Liver (tissue), 9 donors: ENCODE measurements around the gene SORCS2. TPM values are rescaled to one million over a fixed set of nuclear protein-coding genes. Genes with fewer than 3 reads are reported as not detected.

Experiments used
- DNase-seq: peaks from one replicate; pipeline ENCODE4 v3.0.0-alpha.2; 2017; ENCODE audit warnings: low spot score
- H3K27ac ChIP-seq, 2 donors: one replicate each; pipeline ENCODE4 v1.7.0; 2013; ENCODE audit warnings: inconsistent platforms in 2 of 2, low read length in 2 of 2, control low read depth in 1 of 2, low read depth in 1 of 2, mild to moderate bottlenecking in 1 of 2
- H3K27me3 ChIP-seq, 4 donors: one replicate each; pipeline versions ENCODE4 v1.6.1 to v1.7.0; 2013; ENCODE audit warnings: low read length in 3 of 4, inconsistent platforms in 1 of 4, mild to moderate bottlenecking in 1 of 4, moderate library complexity in 1 of 4; ENCODE audit not compliant: control insufficient read depth in 4 of 4, insufficient read depth in 4 of 4
- H3K36me3 ChIP-seq, 4 donors: one replicate each; pipeline versions ENCODE4 v1.6.1 to v1.7.0; 2013; ENCODE audit warnings: low read length in 3 of 4, mild to moderate bottlenecking in 3 of 4, low read depth in 1 of 4, moderate library complexity in 1 of 4; ENCODE audit not compliant: control insufficient read depth in 4 of 4, insufficient read depth in 3 of 4
- H3K4me1 ChIP-seq, 4 donors: one replicate each; pipeline versions ENCODE4 v1.6.1 to v1.7.0; 2013; ENCODE audit warnings: low read length in 3 of 4, mild to moderate bottlenecking in 3 of 4, moderate library complexity in 1 of 4; ENCODE audit not compliant: control insufficient read depth in 4 of 4, insufficient read depth in 4 of 4
- H3K4me3 ChIP-seq, 3 donors: one replicate each; pipeline versions ENCODE4 v1.6.1 to v1.7.0; 2013; ENCODE audit warnings: low read length in 3 of 3, control low read depth in 1 of 3, low read depth in 1 of 3, mild to moderate bottlenecking in 1 of 3
- H3K9ac ChIP-seq, 2 donors: one replicate each; pipeline ENCODE4 v1.7.0; 2013; ENCODE audit warnings: low read length in 2 of 2, mild to moderate bottlenecking in 2 of 2, moderate library complexity in 2 of 2, control low read depth in 1 of 2, low read depth in 1 of 2
- H3K9me3 ChIP-seq, 4 donors: one replicate each; pipeline versions ENCODE4 v1.6.1 to v1.7.0; 2013; ENCODE audit warnings: low read length in 3 of 4; ENCODE audit not compliant: control insufficient read depth in 4 of 4
- EGR1 ChIP-seq, 2 donors: IDR thresholded peaks; 2 replicates each; pipeline ENCODE4 v1.6.1; 2016 to 2018; ENCODE audit warnings: antibody characterized with exemption in 2 of 2, low read depth in 2 of 2
- FOXA1 ChIP-seq: IDR thresholded peaks from 2 replicates; pipeline ENCODE4 v1.6.1; 2016; ENCODE audit warnings: antibody characterized with exemption
- FOXA2 ChIP-seq: IDR thresholded peaks from 2 replicates; pipeline ENCODE4 v1.6.1; 2016; ENCODE audit warnings: antibody characterized with exemption
- HNF4A ChIP-seq, 2 donors: conservative IDR thresholded peaks; 2 replicates each; pipeline ENCODE4 v1.6.1; 2016; ENCODE audit warnings: antibody characterized with exemption in 2 of 2, mild to moderate bottlenecking in 2 of 2
- HNF4G ChIP-seq: IDR thresholded peaks from 2 replicates; pipeline ENCODE4 v1.6.1; 2016; ENCODE audit warnings: antibody characterized with exemption
- JUND ChIP-seq, 2 donors: IDR thresholded peaks; 2 replicates each; pipeline ENCODE4 v1.6.1; 2016; ENCODE audit warnings: antibody characterized with exemption in 2 of 2
- NR2F2 ChIP-seq: IDR thresholded peaks from 2 replicates; pipeline ENCODE4 v1.6.1; 2016; ENCODE audit warnings: antibody characterized with exemption
- RXRA ChIP-seq, 2 donors: IDR thresholded peaks; 2 replicates each; pipeline ENCODE4 v1.6.1; 2017 to 2018; ENCODE audit warnings: antibody characterized with exemption in 2 of 2, mild to moderate bottlenecking in 1 of 2
- SP1 ChIP-seq: IDR thresholded peaks from 2 replicates; pipeline ENCODE4 v1.6.1; 2018; ENCODE audit warnings: antibody characterized with exemption, mild to moderate bottlenecking
- TAF1 ChIP-seq: conservative IDR thresholded peaks from 2 replicates; pipeline ENCODE4 v1.6.1; 2016; ENCODE audit warnings: antibody characterized with exemption, mild to moderate bottlenecking
- YY1 ChIP-seq: IDR thresholded peaks from 2 replicates; pipeline ENCODE4 v1.6.1; 2016; ENCODE audit warnings: antibody characterized with exemption, mild to moderate bottlenecking
- WGBS: extraction: QIAGEN DNeasy Blood & Tissue Kit; methylation state at CpG from one replicate; pipeline ENCODE4 v1.1.7; 2013; 5-methylcytosine and 5-hydroxymethylcytosine counted together
- polyA plus RNA-seq, 2 donors: library from polyadenylated mRNA; stranded (reverse) in 1 of 2; unstranded in 1 of 2; fragments of 200-250 nt in 1 of 2; fragments of >200 nt in 1 of 2; fragmentation: Nextera tagmentation in 1 of 2; extraction: Ambion mirVana in 1 of 2; gene quantifications; one replicate each; pipeline versions ENCODE4 v1.2.1 to v1.2.3, GENCODE V29; 2013 to 2015
- total RNA-seq, 2 donors: library from RNA; depleted of rRNA; stranded (reverse); fragments of >200 nt; gene quantifications; one replicate each; pipeline ENCODE4 v1.2.3, GENCODE V29; 2014
- TF ChIP-seq, protein P1 (sequence below): IDR thresholded peaks from 2 replicates; pipeline ENCODE4 v1.6.1; 2016; ENCODE audit warnings: antibody characterized with exemption, mild to moderate bottlenecking
- TF ChIP-seq, protein P2 (sequence below): IDR thresholded peaks from 2 replicates; pipeline ENCODE4 v1.6.1; 2016; ENCODE audit warnings: antibody characterized with exemption
- TF ChIP-seq, protein P3 (sequence below): fragments of 150-350 bp; IDR thresholded peaks from 2 replicates; pipeline ENCODE4 v1.5.1; 2017; ENCODE audit warnings: improper control_type of control experiment, low read depth, low read length; ENCODE audit not compliant: missing input control
- TF ChIP-seq, protein P4 (sequence below): IDR thresholded peaks from 2 replicates; pipeline ENCODE4 v1.6.1; 2016; ENCODE audit warnings: antibody characterized with exemption
- donor health status: healthy.
- donor health status: healthy.
- donor health status: healthy.
- donor health status: healthy.
- donor health status: healthy.

The SORCS2 gene
- total and polyA plus RNA-seq, 4 donors, result 0.10 to 1.4 (median 0.92) TPM

DNA sequence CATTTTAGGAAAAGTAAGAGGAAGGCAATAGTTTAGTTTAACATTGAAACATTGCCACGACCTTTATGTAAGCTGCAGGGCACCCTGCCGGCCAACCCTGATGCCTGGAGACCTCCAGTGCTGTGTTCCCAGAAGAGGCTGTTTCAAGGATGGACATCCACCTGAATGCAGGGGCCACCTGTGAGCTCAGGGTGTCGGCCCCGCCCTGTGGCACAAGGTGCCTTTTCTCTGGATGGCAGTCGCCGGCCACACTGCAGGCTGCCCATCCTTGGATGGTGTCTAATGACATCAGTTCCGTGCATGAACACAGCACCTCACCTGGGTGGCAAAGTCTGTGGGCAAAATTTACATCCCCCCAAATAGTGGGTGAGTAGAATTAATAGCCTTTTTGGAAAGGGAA is 567.3 kb downstream of the SORCS2 start (continued):
- TF ChIP-seq, protein P1, sequence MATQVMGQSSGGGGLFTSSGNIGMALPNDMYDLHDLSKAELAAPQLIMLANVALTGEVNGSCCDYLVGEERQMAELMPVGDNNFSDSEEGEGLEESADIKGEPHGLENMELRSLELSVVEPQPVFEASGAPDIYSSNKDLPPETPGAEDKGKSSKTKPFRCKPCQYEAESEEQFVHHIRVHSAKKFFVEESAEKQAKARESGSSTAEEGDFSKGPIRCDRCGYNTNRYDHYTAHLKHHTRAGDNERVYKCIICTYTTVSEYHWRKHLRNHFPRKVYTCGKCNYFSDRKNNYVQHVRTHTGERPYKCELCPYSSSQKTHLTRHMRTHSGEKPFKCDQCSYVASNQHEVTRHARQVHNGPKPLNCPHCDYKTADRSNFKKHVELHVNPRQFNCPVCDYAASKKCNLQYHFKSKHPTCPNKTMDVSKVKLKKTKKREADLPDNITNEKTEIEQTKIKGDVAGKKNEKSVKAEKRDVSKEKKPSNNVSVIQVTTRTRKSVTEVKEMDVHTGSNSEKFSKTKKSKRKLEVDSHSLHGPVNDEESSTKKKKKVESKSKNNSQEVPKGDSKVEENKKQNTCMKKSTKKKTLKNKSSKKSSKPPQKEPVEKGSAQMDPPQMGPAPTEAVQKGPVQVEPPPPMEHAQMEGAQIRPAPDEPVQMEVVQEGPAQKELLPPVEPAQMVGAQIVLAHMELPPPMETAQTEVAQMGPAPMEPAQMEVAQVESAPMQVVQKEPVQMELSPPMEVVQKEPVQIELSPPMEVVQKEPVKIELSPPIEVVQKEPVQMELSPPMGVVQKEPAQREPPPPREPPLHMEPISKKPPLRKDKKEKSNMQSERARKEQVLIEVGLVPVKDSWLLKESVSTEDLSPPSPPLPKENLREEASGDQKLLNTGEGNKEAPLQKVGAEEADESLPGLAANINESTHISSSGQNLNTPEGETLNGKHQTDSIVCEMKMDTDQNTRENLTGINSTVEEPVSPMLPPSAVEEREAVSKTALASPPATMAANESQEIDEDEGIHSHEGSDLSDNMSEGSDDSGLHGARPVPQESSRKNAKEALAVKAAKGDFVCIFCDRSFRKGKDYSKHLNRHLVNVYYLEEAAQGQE, result no peak
- TF ChIP-seq RXRA (IDR thresholded peaks at IDR 0.05) (no peak), HNF4G (no peak)

DNA sequence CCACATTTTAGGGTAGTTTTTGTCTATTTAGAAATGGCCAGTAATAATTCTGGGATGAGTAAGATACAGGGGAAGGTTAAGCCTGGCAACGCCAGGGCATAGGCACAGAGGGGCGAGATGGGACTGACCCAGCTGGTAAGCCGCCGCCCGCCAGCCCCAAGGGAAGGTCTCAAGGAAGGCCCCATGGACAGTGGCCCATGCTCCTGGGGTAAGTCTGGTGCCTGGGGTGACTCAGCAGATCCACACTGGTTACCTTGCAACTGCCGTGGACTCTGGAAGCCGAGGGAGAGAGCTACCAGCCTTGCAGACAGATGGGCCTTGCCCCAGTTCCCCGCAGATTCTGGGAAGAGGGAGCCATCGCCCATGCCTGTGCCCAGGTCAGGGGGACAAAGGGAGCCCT is 567.9 kb downstream of the SORCS2 start:
- 88% methylated on average over 9 of the region's 9 CpGs for WGBS
- Histone ChIP-seq H3K27ac (no peak overlapping the region), H3K36me3 (no peaks in the 10 kb centered on the region), H3K9me3 (no peaks in the 10 kb centered on the region), H3K27me3 (no peaks in the 10 kb centered on the region), H3K4me1 (no peaks in the 10 kb centered on the region), H3K9ac (no peak overlapping the region), H3K4me3 (no peak overlapping the region)
- DNase-seq, result no peak
- TF ChIP-seq YY1 (no peak), RXRA (IDR thresholded peaks at IDR 0.05) (no peak), SP1 (no peak), TAF1 (no peak), FOXA2 (no peak)

DNA sequence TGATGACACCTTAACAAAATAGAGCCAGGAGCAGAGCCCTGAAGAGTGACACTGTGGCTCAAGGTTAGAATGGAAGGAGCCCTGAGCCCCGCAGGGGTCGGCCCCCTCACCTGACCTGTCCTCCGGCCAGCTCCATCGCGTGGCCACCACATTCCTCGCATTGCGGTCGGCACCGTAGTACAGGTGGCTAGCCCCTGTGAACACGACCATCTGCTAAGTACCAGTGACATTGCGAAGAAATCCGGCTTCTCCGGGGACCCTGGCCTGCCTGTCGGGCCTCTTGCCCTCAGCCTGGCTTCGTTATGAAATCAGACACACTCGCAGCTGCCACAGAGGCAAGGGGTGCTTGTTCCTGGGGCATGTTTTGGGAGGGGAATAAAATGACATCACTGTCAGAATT is 568.4 kb downstream of the SORCS2 start:
- Histone ChIP-seq H3K4me1 (no peaks in the 10 kb centered on the region), H3K27me3 (no peaks in the 10 kb centered on the region), H3K4me3 (no peak overlapping the region), H3K36me3 (no peaks in the 10 kb centered on the region), H3K9ac (no peak overlapping the region), H3K27ac (no peak overlapping the region), H3K9me3 (no peaks in the 10 kb centered on the region)
- DNase-seq, result no peak
- WGBS, result 78% methylated on average over 16 of the region's 16 CpGs
- TF ChIP-seq NR2F2 (no peak), FOXA1 (no peak), HNF4A (conservative IDR thresholded peaks at IDR 0.05) (no peak), EGR1 (IDR thresholded peaks at IDR 0.05; ENCODE audit: low read depth in 2 of 2) (no peak), HNF4G (no peak), FOXA2 (no peak), JUND (IDR thresholded peaks at IDR 0.05) (no peak)
- TF ChIP-seq, protein P1, result no peak
- TF ChIP-seq, protein P2, sequence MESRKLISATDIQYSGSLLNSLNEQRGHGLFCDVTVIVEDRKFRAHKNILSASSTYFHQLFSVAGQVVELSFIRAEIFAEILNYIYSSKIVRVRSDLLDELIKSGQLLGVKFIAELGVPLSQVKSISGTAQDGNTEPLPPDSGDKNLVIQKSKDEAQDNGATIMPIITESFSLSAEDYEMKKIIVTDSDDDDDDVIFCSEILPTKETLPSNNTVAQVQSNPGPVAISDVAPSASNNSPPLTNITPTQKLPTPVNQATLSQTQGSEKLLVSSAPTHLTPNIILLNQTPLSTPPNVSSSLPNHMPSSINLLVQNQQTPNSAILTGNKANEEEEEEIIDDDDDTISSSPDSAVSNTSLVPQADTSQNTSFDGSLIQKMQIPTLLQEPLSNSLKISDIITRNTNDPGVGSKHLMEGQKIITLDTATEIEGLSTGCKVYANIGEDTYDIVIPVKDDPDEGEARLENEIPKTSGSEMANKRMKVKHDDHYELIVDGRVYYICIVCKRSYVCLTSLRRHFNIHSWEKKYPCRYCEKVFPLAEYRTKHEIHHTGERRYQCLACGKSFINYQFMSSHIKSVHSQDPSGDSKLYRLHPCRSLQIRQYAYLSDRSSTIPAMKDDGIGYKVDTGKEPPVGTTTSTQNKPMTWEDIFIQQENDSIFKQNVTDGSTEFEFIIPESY, result no peak
- TF ChIP-seq, protein P3, sequence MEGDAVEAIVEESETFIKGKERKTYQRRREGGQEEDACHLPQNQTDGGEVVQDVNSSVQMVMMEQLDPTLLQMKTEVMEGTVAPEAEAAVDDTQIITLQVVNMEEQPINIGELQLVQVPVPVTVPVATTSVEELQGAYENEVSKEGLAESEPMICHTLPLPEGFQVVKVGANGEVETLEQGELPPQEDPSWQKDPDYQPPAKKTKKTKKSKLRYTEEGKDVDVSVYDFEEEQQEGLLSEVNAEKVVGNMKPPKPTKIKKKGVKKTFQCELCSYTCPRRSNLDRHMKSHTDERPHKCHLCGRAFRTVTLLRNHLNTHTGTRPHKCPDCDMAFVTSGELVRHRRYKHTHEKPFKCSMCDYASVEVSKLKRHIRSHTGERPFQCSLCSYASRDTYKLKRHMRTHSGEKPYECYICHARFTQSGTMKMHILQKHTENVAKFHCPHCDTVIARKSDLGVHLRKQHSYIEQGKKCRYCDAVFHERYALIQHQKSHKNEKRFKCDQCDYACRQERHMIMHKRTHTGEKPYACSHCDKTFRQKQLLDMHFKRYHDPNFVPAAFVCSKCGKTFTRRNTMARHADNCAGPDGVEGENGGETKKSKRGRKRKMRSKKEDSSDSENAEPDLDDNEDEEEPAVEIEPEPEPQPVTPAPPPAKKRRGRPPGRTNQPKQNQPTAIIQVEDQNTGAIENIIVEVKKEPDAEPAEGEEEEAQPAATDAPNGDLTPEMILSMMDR, result no peak
- TF ChIP-seq, protein P4, sequence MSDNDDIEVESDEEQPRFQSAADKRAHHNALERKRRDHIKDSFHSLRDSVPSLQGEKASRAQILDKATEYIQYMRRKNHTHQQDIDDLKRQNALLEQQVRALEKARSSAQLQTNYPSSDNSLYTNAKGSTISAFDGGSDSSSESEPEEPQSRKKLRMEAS, result no peak
